ENCODE measurements around the gene SH3BGRL3. TPM values are rescaled to one million over a fixed set of nuclear protein-coding genes. Genes with fewer than 3 reads are reported as not detected.

Gene SH3BGRL3
- polyA plus RNA-seq, 1 donor from 2014 or later, result 12.8 TPM

DNA sequence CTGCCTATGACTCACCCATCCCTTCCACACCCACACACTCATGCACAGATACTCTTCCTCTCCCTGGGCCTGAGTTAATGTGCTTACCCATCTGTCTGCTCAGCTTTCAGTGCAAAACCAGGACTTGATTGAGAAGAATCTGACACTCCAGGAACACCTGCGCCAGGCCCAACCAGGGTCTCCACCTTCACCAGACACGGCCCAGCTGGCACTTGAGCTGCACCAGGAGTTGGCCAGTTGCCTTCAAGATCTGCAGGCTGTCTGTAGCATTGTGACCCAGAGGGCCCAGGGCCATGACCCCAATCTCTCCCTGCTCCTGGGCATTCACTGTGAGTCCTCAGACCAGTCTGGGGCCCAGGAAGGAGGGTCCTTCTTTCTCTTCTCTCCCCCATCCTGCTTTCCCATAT is 3.5 kb upstream of the SH3BGRL3 start:
- H2AFZ ChIP-seq (ENCODE audit: low read depth, low read length), result no peak overlapping the region
- H3K27ac ChIP-seq (ENCODE audit: low read length), result no peak overlapping the region
- H4K20me1 ChIP-seq (ENCODE audit: insufficient read depth), result no peaks in the 10 kb centered on the region
- no peaks in the 10 kb centered on the region for H3F3A ChIP-seq (ENCODE audit: insufficient read depth, low read length, poor library complexity, severe bottlenecking)
- H3K9me3 ChIP-seq (ENCODE audit: low read length), result no peaks in the 10 kb centered on the region
- no peak overlapping the region for H3K4me3 ChIP-seq (ENCODE audit: low read length)
- no peaks in the 10 kb centered on the region for H3K27me3 ChIP-seq (ENCODE audit: insufficient read depth, low read depth, low read length)
- TF ChIP-seq RAD21 (conservative IDR thresholded peaks at IDR 0.05) (no peak), MXI1 (conservative IDR thresholded peaks at IDR 0.05; ENCODE audit: poor library complexity, severe bottlenecking) (no peak), SMC3 (conservative IDR thresholded peaks at IDR 0.05; ENCODE audit: poor library complexity) (no peak), REST (IDR thresholded peaks at IDR 0.05; ENCODE audit: borderline replicate concordance) (no peak), TAF1 (IDR thresholded peaks at IDR 0.05; ENCODE audit: low read depth) (no peak), CTCF (IDR thresholded peaks at IDR 0.05; ENCODE audit: poor library complexity, severe bottlenecking) (no peak), EP300 (conservative IDR thresholded peaks at IDR 0.05; ENCODE audit: poor library complexity, severe bottlenecking) (no peak), EZH2 (IDR thresholded peaks at IDR 0.05; ENCODE audit: borderline replicate concordance, insufficient read depth, low read length, poor library complexity, severe bottlenecking) (no peak)
- peaks cover 5% of the 10 kb centered on the region for H3K79me2 ChIP-seq (replicated peaks; ENCODE audit: insufficient read depth, low read length)
- no peak overlapping the region for H3K4me2 ChIP-seq (ENCODE audit: low read length)
- H3K9ac ChIP-seq (ENCODE audit: low read length), result no peak overlapping the region
- H3K36me3 ChIP-seq (ENCODE audit: insufficient read depth, low read length), result no peaks in the 10 kb centered on the region
- H3K9me2 ChIP-seq (ENCODE audit: insufficient read depth, low read length), result no peaks in the 10 kb centered on the region

GRCh38 chr1:26277261-26277661 is 2.6 kb upstream of the SH3BGRL3 start:
- Histone ChIP-seq H3K9me2 (ENCODE audit: insufficient read depth, low read length) (no peaks in the 10 kb centered on the region), H4K20me1 (ENCODE audit: insufficient read depth) (no peaks in the 10 kb centered on the region), H3K9ac (ENCODE audit: low read length) (no peak overlapping the region), H3K79me2 (replicated peaks; ENCODE audit: insufficient read depth, low read length) (peaks cover 5% of the 10 kb centered on the region), H3K4me3 (ENCODE audit: low read length) (no peak overlapping the region), H3K9me3 (ENCODE audit: low read length) (no peaks in the 10 kb centered on the region), H3K27me3 (ENCODE audit: insufficient read depth, low read depth, low read length) (no peaks in the 10 kb centered on the region), H3K36me3 (ENCODE audit: insufficient read depth, low read length) (no peaks in the 10 kb centered on the region), H3F3A (ENCODE audit: insufficient read depth, low read length, poor library complexity, severe bottlenecking) (no peaks in the 10 kb centered on the region), H2AFZ (ENCODE audit: low read depth, low read length) (no peak overlapping the region), H3K27ac (ENCODE audit: low read length) (no peak overlapping the region), H3K4me2 (ENCODE audit: low read length) (no peak overlapping the region)
- TF ChIP-seq SMC3 (conservative IDR thresholded peaks at IDR 0.05; ENCODE audit: poor library complexity) (no peak), MXI1 (conservative IDR thresholded peaks at IDR 0.05; ENCODE audit: poor library complexity, severe bottlenecking) (no peak), POLR2AphosphoS5 (IDR thresholded peaks at IDR 0.05) (no peak), EZH2 (IDR thresholded peaks at IDR 0.05; ENCODE audit: borderline replicate concordance, insufficient read depth, low read length, poor library complexity, severe bottlenecking) (no peak), RAD21 (conservative IDR thresholded peaks at IDR 0.05) (no peak), TAF1 (IDR thresholded peaks at IDR 0.05; ENCODE audit: low read depth) (no peak), EP300 (conservative IDR thresholded peaks at IDR 0.05; ENCODE audit: poor library complexity, severe bottlenecking) (no peak), REST (IDR thresholded peaks at IDR 0.05; ENCODE audit: borderline replicate concordance) (no peak), CTCF (IDR thresholded peaks at IDR 0.05; ENCODE audit: poor library complexity, severe bottlenecking) (no peak)
